ENCODE results near the gene CD248.

CD248 gene

GRCh38 chr11:66299186-66299585 is 17.7 kb downstream of the CD248 start:
- Histone ChIP-seq H3K27me3 (ENCODE audit: insufficient read depth, poor library complexity, severe bottlenecking) (no peaks in the 10 kb centered on the region), H3K27ac (replicated peaks) (no peak overlapping the region), H3K4me3 (replicated peaks; ENCODE audit: insufficient read depth, low read length) (no peak overlapping the region)
- TF ChIP-seq REST (IDR thresholded peaks at IDR 0.05; ENCODE audit: insufficient replicate concordance, low read depth), result no peak
- TF ChIP-seq CTCF (IDR thresholded peaks at IDR 0.05; ENCODE audit: insufficient read depth, low read length), result no peak
- TF ChIP-seq GABPA (IDR thresholded peaks at IDR 0.05; ENCODE audit: low read depth), result no peak
- TF ChIP-seq POLR2AphosphoS5 (IDR thresholded peaks at IDR 0.05; ENCODE audit: low read depth), result no peak
- no peak for TF ChIP-seq SPI1 (IDR thresholded peaks at IDR 0.05; ENCODE audit: borderline replicate concordance, low read depth)
- DNase-seq (ENCODE audit: low read depth in 1 of 2, low spot score in 1 of 2), result no peak

- TF ChIP-seq GABPA (IDR thresholded peaks at IDR 0.05; ENCODE audit: low read depth) (no peak), REST (IDR thresholded peaks at IDR 0.05; ENCODE audit: insufficient replicate concordance, low read depth) (no peak), CTCF (IDR thresholded peaks at IDR 0.05; ENCODE audit: insufficient read depth, low read length) (no peak), POLR2AphosphoS5 (IDR thresholded peaks at IDR 0.05; ENCODE audit: low read depth) (no peak)
- Histone ChIP-seq H3K27ac (replicated peaks) (no peak overlapping the region), H3K27me3 (ENCODE audit: insufficient read depth, poor library complexity, severe bottlenecking) (peaks cover 3% of the 10 kb centered on the region), H3K4me3 (replicated peaks; ENCODE audit: insufficient read depth, low read length) (no peak overlapping the region)
- DNase-seq (ENCODE audit: low read depth in 1 of 2, low spot score in 1 of 2), result no peak
Measured at GRCh38 chr11:66297610-66298009, 19.2 kb downstream of the CD248 start.

GRCh38 chr11:66294626-66295620 is 21.9 kb downstream of the CD248 start:
- Histone ChIP-seq H3K4me3 (replicated peaks; ENCODE audit: insufficient read depth, low read length) (no peak overlapping the region), H3K27ac (replicated peaks) (no peak overlapping the region), H3K27me3 (ENCODE audit: insufficient read depth, poor library complexity, severe bottlenecking) (peaks cover 17% of the 10 kb centered on the region)
- no peak for DNase-seq (ENCODE audit: low read depth in 1 of 2, low spot score in 1 of 2)
- TF ChIP-seq POLR2AphosphoS5 (IDR thresholded peaks at IDR 0.05; ENCODE audit: low read depth) (no peak), REST (IDR thresholded peaks at IDR 0.05; ENCODE audit: insufficient replicate concordance, low read depth) (no peak), CTCF (IDR thresholded peaks at IDR 0.05; ENCODE audit: insufficient read depth, low read length) (no peak), SPI1 (IDR thresholded peaks at IDR 0.05; ENCODE audit: borderline replicate concordance, low read depth) (no peak), GABPA (IDR thresholded peaks at IDR 0.05; ENCODE audit: low read depth) (no peak)

Measured in HL-60 (cell line).